Activated T-cell treated with anti-CD3 and anti-CD28 coated beads, Interleukin-2, amount 50 U/mL, for 72 hours (primary cell): ENCODE results near the gene CCNT2. TPM values are rescaled to one million over a fixed set of nuclear protein-coding genes. Genes with fewer than 3 reads are reported as not detected.
A peak's percentile ranks its signal among the peaks of the same experiment; 100 is the strongest.

Experiments
- ATAC-seq, 2 donors: fragments of 150-1000 bp; cut with Tn5 transposase; replicated peaks in 1 of 2; 2 replicates each; pipeline ENCODE4 v1.10.0; 2021; ENCODE audit warnings: moderate library complexity in 2 of 2, mild to moderate bottlenecking in 1 of 2
- DNase-seq, 2 donors: peaks; one replicate each; pipeline ENCODE4 v3.0.0; 2021 to 2022; ENCODE audit warnings: mixed read lengths in 1 of 2
- H3K27ac Mint-ChIP-seq: one replicate; pipeline ENCODE4 v1.8.0; 2022; ENCODE audit warnings: mild to moderate bottlenecking, moderate library complexity, mixed read lengths
- H3K27me3 Mint-ChIP-seq: one replicate; pipeline ENCODE4 v1.8.0; 2022; ENCODE audit warnings: low read depth, mixed read lengths
- H3K36me3 Mint-ChIP-seq, 2 donors: one replicate each; pipeline ENCODE4 v1.8.0; 2022; ENCODE audit warnings: mixed read lengths in 2 of 2, mild to moderate bottlenecking in 1 of 2; ENCODE audit not compliant: insufficient read depth in 2 of 2
- H3K4me1 Mint-ChIP-seq: one replicate; pipeline ENCODE4 v1.8.0; 2022; ENCODE audit warnings: low read depth, mixed read lengths
- H3K4me3 Mint-ChIP-seq, 2 donors: one replicate each; pipeline ENCODE4 v1.8.0; 2022; ENCODE audit warnings: mild to moderate bottlenecking in 2 of 2, mixed read lengths in 2 of 2, moderate library complexity in 2 of 2
- H3K9me3 Mint-ChIP-seq, 2 donors: one replicate each; pipeline ENCODE4 v1.8.0; 2022; ENCODE audit warnings: mixed read lengths in 2 of 2
- total RNA-seq, 2 donors: library from RNA; stranded (reverse); gene quantifications; one replicate each; pipeline ENCODE4 v1.2.3, GENCODE V29; 2022

The CCNT2 gene
- total RNA-seq, 2 donors from 2014 or later, result 37.8 to 44.0 TPM

GRCh38 chr2:135002836-135003235, 84.2 kb downstream of the CCNT2 start:
- H3K9me3 Mint-ChIP-seq, result no peaks in the 10 kb centered on the region
- peaks cover 33% of the 10 kb centered on the region for H3K27me3 Mint-ChIP-seq
- no peaks in the 10 kb centered on the region for H3K4me1 Mint-ChIP-seq
- no peak overlapping the region for H3K27ac Mint-ChIP-seq
- no peaks in the 10 kb centered on the region for H3K36me3 Mint-ChIP-seq
- no peak for ATAC-seq
- no peak overlapping the region for H3K4me3 Mint-ChIP-seq
- DNase-seq, result no peak

- peak; percentile 93 to 99 for ATAC-seq
- Mint-ChIP-seq H3K27me3 (peaks cover 33% of the 10 kb centered on the region), H3K4me1 (no peaks in the 10 kb centered on the region), H3K36me3 (no peaks in the 10 kb centered on the region), H3K27ac (no peak overlapping the region), H3K9me3 (no peaks in the 10 kb centered on the region), H3K4me3 (no peak overlapping the region)
- peak; percentile 75 to 82 for DNase-seq
These were observed 85.6 kb downstream of the CCNT2 start for GRCh38 chr2:135004005-135004746.

DNA sequence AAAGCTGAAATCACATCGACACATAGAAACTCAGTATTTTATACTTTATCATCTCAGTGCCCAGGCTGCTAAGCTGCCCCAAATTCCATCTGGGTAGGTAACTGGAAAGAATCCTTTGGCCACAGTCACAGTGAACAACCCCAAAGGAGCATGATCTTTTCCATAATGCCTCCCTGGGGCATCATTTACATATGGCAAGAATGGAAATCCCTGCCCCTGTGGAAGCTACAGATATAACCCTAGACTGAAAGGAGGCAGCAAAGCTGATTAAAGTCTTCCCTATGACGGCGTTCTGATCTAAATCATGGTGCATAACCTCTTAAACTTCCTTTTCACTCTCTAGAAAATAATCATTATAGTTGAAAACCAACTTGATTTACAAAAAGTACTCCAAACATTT, 87.1 kb downstream of the CCNT2 start:
- no peak overlapping the region for H3K27ac Mint-ChIP-seq
- H3K4me1 Mint-ChIP-seq, result peaks cover 6% of the 10 kb centered on the region
- no peaks in the 10 kb centered on the region for H3K36me3 Mint-ChIP-seq
- peaks cover 33% of the 10 kb centered on the region for H3K27me3 Mint-ChIP-seq
- DNase-seq (no peak), ATAC-seq (no peak)
- H3K4me3 Mint-ChIP-seq, result no peak overlapping the region
- H3K9me3 Mint-ChIP-seq, result no peaks in the 10 kb centered on the region

Other genes with a start within 250 kb of the CCNT2 start
- under 1 TPM; 0.12 TPM for gene TMEM163, start 199.8 kb upstream of the CCNT2 start, total RNA-seq
- gene ACMSD, start 80.2 kb upstream of the CCNT2 start, total RNA-seq, result not detected
- gene MAP3K19, start 128.6 kb downstream of the CCNT2 start, total RNA-seq, result not detected
- gene RAB3GAP1, start 133.5 kb downstream of the CCNT2 start, total RNA-seq, result 10 to 100 TPM; 51.4 to 59.7 TPM